GM12878 (cell line): ENCODE data around the gene NOS1AP. TPM values are rescaled to one million over a fixed set of nuclear protein-coding genes. Genes with fewer than 3 reads are reported as not detected.

Source experiments
- ATAC-seq: fragments of 200-7000 bp; cut with Tn5 transposase; 3 replicates; pipeline ENCODE4 v1.9.1; 2020; ENCODE audit warnings: mild to moderate bottlenecking, moderate library complexity
- BruUV-seq: library from RNA; stranded (reverse); fragments of 400-500 nt; replicated peaks from 2 replicates; lab custom pipeline; 2021; lab: Mats Ljungman, UMichigan
- CTCF ChIA-PET: fragments of 300-600 bp; sonication (Branson Sonifier 250); formaldehyde crosslinking; extraction: SDS; loops from one replicate; lab custom pipeline; 2021; ENCODE audit warnings: inconsistent platforms; lab: Yijun Ruan, JAX
- POLR2A ChIA-PET: fragments of 350-600 bp; formaldehyde crosslinking; extraction: SDS; loops from one replicate; lab custom pipeline; 2021; ENCODE audit warnings: inconsistent platforms; lab: Charles Lee
- RAD21 ChIA-PET: fragments of 300-600 bp; sonication (Branson Sonifier 250); formaldehyde crosslinking; loops from one replicate; lab custom pipeline; 2023; ENCODE audit warnings: antibody characterized with exemption; ENCODE audit not compliant: unreplicated experiment; lab: Charles Lee
- SMC1A ChIA-PET: fragments of 300-600 bp; sonication (Branson Sonifier 250); formaldehyde crosslinking; loops from one replicate; lab custom pipeline; 2023; ENCODE audit not compliant: unreplicated experiment, uncharacterized antibody; lab: Charles Lee
- DNase-seq: peaks from one replicate; pipeline ENCODE4 v3.0.0-alpha.2; 2011; ENCODE audit warnings: low read depth, low spot score
- FAIRE-seq: peaks from 3 replicates; lab custom pipeline; 2011; peaks lifted over from hg19 to GRCh38; lab: Jason Lieb, UNC
- H2AFZ ChIP-seq: 2 replicates; pipeline ENCODE4 v1.6.0; 2011; ENCODE audit warnings: low read depth, low read length, control low read depth; ENCODE audit not compliant: control insufficient read depth
- H3K27ac ChIP-seq: 2 replicates; pipeline ENCODE4 v1.5.1; 2011; ENCODE audit warnings: control low read depth; ENCODE audit not compliant: control insufficient read depth, insufficient read depth
- H3K27me3 ChIP-seq, 2 experiments: replicated peaks in 1 of 2; 2 replicates each; pipeline versions ENCODE4 v1.6.0 to v1.6.1; 2011; ENCODE audit warnings: low read length in 1 of 2; ENCODE audit not compliant: control insufficient read depth in 2 of 2, insufficient read depth in 2 of 2
- H3K36me3 ChIP-seq, 2 experiments: 2 replicates each; pipeline ENCODE4 v1.5.1; 2011; ENCODE audit warnings: low read length in 1 of 2; ENCODE audit not compliant: control insufficient read depth in 2 of 2, insufficient read depth in 2 of 2
- H3K4me1 ChIP-seq: 2 replicates; pipeline ENCODE4 v1.6.1; 2011; ENCODE audit warnings: mild to moderate bottlenecking, low read length, moderate library complexity, mixed read lengths; ENCODE audit not compliant: control insufficient read depth, insufficient read depth
- H3K4me2 ChIP-seq: 2 replicates; pipeline ENCODE4 v1.6.0; 2011; ENCODE audit warnings: control low read depth; ENCODE audit not compliant: control insufficient read depth, insufficient read depth
- H3K4me3 ChIP-seq: fragments of 200-600 bp; sonication (generic); 2 replicates; pipeline ENCODE4 v1.5.1; 2016
- H3K79me2 ChIP-seq: 2 replicates; pipeline ENCODE4 v1.6.0; 2011; ENCODE audit warnings: low read length; ENCODE audit not compliant: control insufficient read depth, insufficient read depth
- H3K9ac ChIP-seq: 2 replicates; pipeline ENCODE4 v1.8.0; 2011; ENCODE audit warnings: low read length, control low read depth, mixed read lengths; ENCODE audit not compliant: control insufficient read depth, insufficient read depth
- H3K9me3 ChIP-seq: replicated peaks from 3 replicates; pipeline ENCODE4 v1.5.1; 2011; ENCODE audit warnings: mild to moderate bottlenecking, low read length; ENCODE audit not compliant: control insufficient read depth, insufficient read depth
- H4K20me1 ChIP-seq: 2 replicates; pipeline ENCODE4 v1.6.0; 2011; ENCODE audit not compliant: control insufficient read depth, insufficient read depth
- BCL3 ChIP-seq: IDR thresholded peaks from 2 replicates; pipeline ENCODE4 v1.6.1; 2011; ENCODE audit warnings: borderline replicate concordance, low read depth, mild to moderate bottlenecking, moderate library complexity, low read length; ENCODE audit not compliant: insufficient read depth, poor library complexity, severe bottlenecking
- E2F8 ChIP-seq: fragments of 450-650 bp; IDR thresholded peaks from 2 replicates; pipeline ENCODE4 v1.6.1; 2018; ENCODE audit warnings: mild to moderate bottlenecking, low read depth, moderate library complexity; ENCODE audit not compliant: partially characterized antibody
- HCFC1 ChIP-seq: fragments of 150-350 bp; IDR thresholded peaks from 2 replicates; pipeline ENCODE4 v1.6.1; 2014; ENCODE audit warnings: low read length
- HDAC6 ChIP-seq: fragments of 200-600 bp; sonication (generic); IDR thresholded peaks from one replicate; pipeline ENCODE4 v1.8.0; 2017; ENCODE audit warnings: antibody characterized with exemption; ENCODE audit not compliant: unreplicated experiment
- NRF1 ChIP-seq: conservative IDR thresholded peaks from 2 replicates; pipeline ENCODE4 v1.6.1; 2011; ENCODE audit warnings: mild to moderate bottlenecking, low read depth, low read length, improper control_type of control experiment
- POLR2AphosphoS5 ChIP-seq: IDR thresholded peaks from 2 replicates; pipeline ENCODE4 v1.6.1; 2011; ENCODE audit warnings: mild to moderate bottlenecking, low read length, inconsistent platforms
- REST ChIP-seq: IDR thresholded peaks from 2 replicates; pipeline ENCODE4 v1.6.1; 2012; ENCODE audit warnings: mild to moderate bottlenecking, low read depth, low read length
- STAT3 ChIP-seq: IDR thresholded peaks from 2 replicates; pipeline ENCODE4 v1.6.1; 2011; ENCODE audit warnings: low read depth, low read length, improper control_type of control experiment
- ZBTB4 ChIP-seq: fragments of 450-650 bp; formaldehyde crosslinking; IDR thresholded peaks from 2 replicates; pipeline ENCODE4 v1.4.0; 2022; ENCODE audit warnings: mild to moderate bottlenecking, moderate library complexity
- WGBS: methylation state at CpG from one replicate; pipeline ENCODE4 v1.1.6; 2016; ENCODE audit warnings: low lambda C conversion rate; ENCODE audit not compliant: insufficient replicate concordance, insufficient coverage; ENCODE audit errors: missing lambda C conversion rate; 5-methylcytosine and 5-hydroxymethylcytosine counted together
- in situ Hi-C: fragments of 300-500 bp; cut with MboI; formaldehyde crosslinking; loops from 9 replicates; pipeline ENCODE4 v1.14.3; 2018; ENCODE audit warnings: mixed read lengths
- intact Hi-C: fragments of 100-400 bp; cut with micrococcal nuclease; formaldehyde crosslinking; loops from one replicate; pipeline ENCODE4 v1.14.2; 2022; ENCODE audit not compliant: unreplicated experiment
- polyA plus RNA-seq, 11 experiments: library from polyadenylated mRNA; depleted of rRNA in 4 of 11; unstranded in 6 of 11; stranded (reverse) in 5 of 11; fragments of >200 nt; fragmentation: Nextera tagmentation in 4 of 11; fragmentation: Illumina TruSeq in 1 of 11; extraction: Ambion mirVana in 4 of 11; extraction: Trizol in 1 of 11; gene quantifications; 1 replicate in 1 of 11; 2 replicates in 10 of 11; pipeline versions ENCODE4 v1.2.1 to v1.2.3, GENCODE V29; 2011 to 2016; ENCODE audit warnings: inconsistent platforms in 2 of 11, missing spikeins in 2 of 11, low read depth in 1 of 11
- total RNA-seq, 4 experiments: library from RNA; depleted of rRNA in 3 of 4; stranded (reverse); fragments of >200 nt in 3 of 4; fragmentation: Illumina TruSeq in 1 of 4; extraction: Trizol in 1 of 4; gene quantifications; 2 replicates each; pipeline versions ENCODE4 v1.2.1 to v1.2.3, GENCODE V29; 2013 to 2021

Gene NOS1AP
- total and polyA plus RNA-seq, 10 of the 15 experiments (the other 5 are each of a cell fraction or from before 2014, with no cell fraction given): 0.03 to 0.15 TPM; not detected in 8

- H3K9ac ChIP-seq: no peak overlapping the region
- no peak overlapping the region for H3K27ac ChIP-seq
- DNase-seq (no peak), ATAC-seq (no peak), FAIRE-seq (no peak)
- POLR2A ChIA-PET: no interaction called here
- no peaks in the 10 kb centered on the region for H3K79me2 ChIP-seq
- RAD21 ChIA-PET: no interaction called here
- H2AFZ ChIP-seq: no peak overlapping the region
- 2% methylated on average over 2 of the region's 2 CpGs for WGBS
- no peak overlapping the region for H3K4me3 ChIP-seq
- no TSS peak for BruUV-seq
- H3K36me3 ChIP-seq: no peaks in the 10 kb centered on the region
- SMC1A ChIA-PET: no interaction called here
- no peaks in the 10 kb centered on the region for H3K27me3 ChIP-seq
- intact Hi-C loops: no loop called here
- CTCF ChIA-PET: no interaction called here
- no peak overlapping the region for H3K4me2 ChIP-seq
- no peaks in the 10 kb centered on the region for H3K4me1 ChIP-seq
- in situ Hi-C loops: no loop called here
- H4K20me1 ChIP-seq: no peaks in the 10 kb centered on the region
- no peaks in the 10 kb centered on the region for H3K9me3 ChIP-seq
- TF ChIP-seq POLR2AphosphoS5 (no peak), HCFC1 (no peak), E2F8 (no peak), HDAC6 (no peak), STAT3 (no peak), REST (no peak), BCL3 (no peak), NRF1 (no peak), ZBTB4 (CRISPR knock-in tag) (no peak)
Observed at GRCh38 chr1:162250004-162250730, 180.7 kb downstream of the NOS1AP start.
